ENCODE data around the gene TMEM114.
"Not testable (repeated sequence)": the region's sequence is repeated elsewhere in the genome, so short reads cannot be mapped to it uniquely, and the experiment has no call there.

Gene TMEM114

DNA sequence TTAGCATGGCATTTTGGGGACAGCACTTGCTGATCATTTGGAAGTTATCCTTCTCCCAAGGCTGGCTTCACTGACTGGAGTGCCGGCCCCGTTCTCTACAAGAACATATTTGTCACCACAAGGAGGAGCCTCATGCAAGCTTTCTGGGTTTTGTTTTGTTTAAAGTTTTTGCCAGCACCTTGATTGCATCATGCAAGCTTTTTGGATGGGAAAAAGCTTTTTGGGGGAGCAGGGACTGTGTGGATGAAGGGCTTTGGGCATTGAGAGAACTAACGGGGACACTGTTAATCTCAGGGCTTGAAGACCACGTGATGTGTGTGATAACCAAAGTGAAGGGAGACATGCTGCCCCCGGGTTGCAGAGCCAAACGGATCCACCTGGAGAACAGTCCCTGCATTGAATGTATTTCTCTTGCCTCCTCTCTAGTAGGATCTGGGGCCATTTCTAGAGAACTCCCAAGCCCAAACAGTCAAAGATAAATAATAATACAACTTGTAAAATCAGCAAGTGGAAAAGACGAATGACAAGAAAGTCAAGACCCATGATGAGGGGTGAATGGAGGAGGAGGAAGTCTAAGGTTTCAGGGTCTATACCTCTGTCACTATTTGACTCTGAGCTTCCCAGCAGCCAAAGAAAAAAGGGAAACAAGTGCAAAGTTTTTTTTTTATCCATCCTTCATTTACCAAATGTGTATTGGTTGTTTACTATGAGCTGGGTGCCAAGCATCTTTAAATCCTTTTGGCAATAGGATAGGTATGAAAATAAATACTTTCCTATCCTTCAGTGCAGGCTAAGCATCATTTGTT is 17.2 kb downstream of the TMEM114 start:
- peak in 1 of 2 experiments; percentile 47 for DNase-seq

DNA sequence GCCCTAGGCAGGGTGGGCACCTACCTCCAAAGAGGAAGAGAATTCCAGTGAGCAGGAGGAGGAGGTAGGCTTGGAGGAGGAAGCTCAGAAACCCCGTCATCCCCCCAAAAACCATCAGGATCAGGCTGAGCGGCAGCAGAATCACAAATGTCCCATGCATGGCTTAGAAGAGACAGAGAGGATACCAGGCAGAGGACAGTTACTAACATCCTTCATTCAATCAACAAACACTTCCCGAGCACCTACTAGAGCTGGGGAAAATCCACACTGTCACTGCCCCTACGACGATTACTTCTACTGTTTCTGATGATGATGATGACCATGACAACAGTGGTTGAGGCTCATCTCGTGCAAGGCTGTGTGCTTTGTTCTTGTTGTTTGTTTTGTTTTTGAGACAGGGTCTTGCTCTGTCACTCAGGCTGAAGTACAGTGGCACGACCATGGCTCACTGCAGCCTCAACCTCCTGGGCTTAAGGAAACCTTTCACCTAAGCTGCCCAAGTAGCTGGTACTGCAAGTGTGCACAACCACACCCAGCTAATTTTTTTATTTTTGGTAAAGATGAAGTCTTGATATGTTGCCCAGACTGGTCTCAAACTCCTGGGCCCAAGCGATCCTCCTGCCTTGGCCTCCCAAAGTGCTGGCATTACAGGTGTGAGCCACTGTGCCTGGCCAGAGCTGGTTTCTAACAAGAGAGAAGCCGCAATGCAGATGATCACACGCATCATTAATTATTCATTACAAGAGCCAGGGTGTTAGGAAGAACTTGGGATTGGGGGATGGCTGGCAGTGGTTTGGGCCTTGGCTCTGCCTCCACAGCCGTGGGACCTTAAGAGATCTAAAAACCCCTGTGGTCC is 18.0 kb downstream of the TMEM114 start:
- no peak for DNase-seq

DNA sequence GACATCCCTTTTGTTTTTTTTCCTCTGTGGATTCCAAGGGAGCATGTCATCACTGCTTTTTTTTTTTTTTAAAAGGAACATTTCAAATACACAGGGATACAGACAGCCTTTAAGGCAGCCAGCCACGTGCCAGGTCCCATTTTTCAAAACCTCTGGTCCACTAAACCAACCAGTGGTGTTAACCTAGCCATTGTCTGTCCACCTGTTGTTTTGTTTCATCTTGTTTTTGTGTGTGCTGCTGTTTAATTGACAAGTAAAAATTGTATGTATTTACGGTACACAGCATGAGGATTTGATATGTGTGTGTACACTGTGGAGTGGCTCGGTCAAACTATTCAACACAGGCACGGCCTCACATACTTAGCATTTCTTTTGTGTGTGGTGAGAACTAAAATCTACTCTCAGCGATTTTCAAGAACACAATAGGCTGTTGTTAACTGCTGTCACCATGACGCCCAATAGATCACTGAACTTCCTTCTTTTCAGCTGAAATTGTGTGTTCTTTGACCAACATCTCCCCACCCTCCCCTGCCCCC is 19.2 kb downstream of the TMEM114 start:
- DNase-seq: no peak

DNA sequence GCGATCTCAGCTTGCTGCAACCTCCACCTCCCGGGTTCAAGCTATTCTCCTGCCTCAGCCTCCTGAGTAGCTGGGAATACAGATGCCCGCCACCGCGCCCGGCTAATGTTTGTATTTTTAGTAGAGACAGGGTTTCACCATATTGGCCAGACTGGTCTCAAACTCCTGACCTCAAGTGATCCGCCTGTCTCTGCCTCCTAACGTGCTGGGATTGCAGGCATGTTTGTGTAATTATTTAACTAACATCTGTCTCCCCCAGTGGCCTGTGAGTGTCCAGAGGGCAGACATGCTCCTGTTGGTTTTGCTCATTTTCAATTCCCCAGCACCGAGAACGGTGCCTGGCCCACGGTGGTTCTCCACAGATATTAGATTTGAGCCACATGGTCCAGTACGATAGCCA is 19.9 kb downstream of the TMEM114 start:
- DNase-seq: not testable (repeated sequence)

DNA sequence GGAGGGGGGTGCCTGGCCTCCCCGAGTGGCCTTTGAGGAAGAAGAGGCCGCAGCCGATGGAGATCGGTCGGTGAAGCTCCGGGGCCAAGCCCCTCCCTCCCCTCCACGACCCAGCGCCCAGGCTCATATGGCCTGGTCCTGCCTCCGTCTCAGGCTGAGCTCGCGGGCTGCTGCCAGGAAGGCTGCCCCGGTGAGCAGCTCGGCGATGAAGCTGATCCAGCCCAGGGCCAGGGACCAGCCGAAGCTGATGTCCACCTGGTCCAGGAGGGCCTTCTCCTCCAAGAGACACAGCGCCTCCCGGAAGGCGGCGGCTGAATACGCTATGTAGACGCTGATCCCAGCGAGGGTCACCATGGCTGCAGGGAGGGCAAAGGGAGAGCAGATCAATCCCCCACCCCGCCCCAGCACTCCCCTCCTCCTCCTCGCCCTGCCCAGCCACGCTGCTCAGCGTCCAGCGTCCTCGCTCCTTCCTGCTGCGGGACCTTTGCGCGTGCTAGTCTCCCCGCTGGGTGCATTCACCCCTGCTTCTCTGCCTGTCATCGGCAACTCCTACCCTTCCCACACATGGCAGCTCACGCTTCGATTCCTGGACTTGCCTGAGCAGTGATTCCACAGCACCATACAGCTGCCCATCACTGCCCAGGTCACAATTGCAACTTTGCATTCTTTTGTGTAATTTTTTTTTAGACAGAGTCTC is 20.5 kb downstream of the TMEM114 start:
- no peak for DNase-seq

DNA sequence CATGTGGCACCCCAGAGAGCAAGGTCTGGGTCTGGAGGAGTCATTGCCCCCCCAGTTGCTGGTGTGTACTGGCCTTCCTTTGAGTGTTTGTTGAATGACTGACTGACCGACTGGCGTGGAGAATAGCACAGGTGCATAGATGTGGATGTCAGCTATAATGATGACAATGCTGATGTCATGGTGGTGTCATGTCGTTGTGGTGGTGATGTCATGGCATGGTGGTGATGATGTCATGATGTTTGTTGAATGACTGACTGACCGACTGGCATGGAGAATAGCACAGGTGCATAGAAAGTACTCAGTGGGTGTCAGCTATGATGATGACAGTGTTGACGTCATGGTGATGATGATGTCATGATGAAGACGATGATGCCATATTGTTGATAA is 22.1 kb downstream of the TMEM114 start:
- DNase-seq: no peak

DNA sequence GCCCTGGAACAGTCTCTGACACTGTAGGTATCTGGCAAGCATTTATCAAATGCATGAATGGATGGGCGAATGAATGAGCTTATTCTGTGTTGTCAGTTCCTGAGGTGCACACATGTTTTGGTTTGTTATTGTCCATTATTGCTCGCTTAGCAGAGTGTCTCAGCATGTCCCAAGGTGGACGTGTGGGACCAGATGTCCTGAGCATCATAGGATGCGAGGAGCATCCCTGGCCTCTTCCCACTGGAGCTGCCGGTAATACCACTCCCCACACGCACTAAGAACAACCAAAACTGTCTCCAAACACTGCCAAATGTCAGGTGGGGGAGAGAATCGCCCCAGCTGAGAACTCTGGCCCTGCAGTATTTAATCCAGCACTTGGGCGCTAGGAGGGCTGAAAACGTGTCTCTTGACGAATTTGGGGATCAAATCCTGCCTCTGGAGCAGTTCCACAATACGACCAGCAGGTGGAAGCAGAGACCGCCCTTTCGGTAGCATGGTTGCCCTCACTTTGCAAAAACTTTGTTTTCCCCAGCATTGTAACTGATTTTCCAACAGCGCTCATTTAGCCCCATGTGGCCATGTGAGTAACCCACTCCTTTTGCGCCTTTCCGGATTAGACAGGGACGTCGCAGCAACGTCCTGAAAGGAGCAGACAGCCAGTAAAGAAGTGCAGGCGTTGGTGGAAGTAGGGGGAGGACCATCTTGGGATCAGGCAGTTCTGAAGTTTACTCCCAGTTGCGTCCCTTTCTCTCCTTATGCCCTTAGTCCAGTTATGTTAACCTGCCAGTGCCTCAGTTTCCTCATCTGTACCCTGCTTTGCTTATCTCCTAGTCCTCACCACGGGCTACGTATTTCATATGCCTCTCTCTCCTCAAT is 22.7 kb downstream of the TMEM114 start:
- DNase-seq: peak; percentile 91 to 94

DNA sequence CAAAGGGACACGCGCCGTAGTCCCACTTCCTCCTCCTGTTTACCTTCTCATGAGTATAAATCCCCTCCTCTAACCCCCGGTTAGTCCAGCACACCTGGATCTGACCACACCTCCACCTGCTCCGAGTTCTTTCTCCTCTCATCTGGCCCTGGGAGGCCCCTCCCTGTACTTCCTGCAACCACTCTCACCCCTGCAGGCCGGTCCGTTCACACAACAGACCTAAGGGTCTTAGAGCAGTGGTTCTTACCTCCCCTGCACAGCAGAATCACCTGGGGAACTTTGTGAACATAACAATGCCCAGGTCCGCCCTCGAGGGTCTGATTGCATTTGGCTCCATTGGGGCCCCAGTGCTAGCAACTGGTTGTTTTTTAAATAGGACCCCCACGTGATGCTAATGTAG is 24.8 kb downstream of the TMEM114 start:
- no peak for DNase-seq

DNA sequence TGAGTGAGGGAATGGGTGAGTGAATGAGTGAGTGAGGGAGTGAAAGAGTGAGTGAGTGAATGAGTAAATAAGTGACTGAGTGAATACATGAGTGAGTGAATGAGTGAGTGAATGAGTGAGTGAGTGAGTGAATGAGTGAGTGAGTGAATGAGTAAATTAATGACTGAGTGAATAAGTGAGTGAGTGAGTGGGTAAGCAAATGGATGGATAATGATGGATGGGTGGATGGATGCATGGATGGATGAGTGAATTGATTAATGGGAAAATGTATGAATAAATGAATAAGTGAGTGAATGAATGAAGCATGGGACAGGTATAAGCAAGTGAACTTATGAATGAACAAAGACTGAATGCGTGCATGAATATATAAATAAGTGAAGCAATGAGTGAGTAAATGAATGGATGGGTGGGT is 25.4 kb downstream of the TMEM114 start:
- DNase-seq: no peak

DNA sequence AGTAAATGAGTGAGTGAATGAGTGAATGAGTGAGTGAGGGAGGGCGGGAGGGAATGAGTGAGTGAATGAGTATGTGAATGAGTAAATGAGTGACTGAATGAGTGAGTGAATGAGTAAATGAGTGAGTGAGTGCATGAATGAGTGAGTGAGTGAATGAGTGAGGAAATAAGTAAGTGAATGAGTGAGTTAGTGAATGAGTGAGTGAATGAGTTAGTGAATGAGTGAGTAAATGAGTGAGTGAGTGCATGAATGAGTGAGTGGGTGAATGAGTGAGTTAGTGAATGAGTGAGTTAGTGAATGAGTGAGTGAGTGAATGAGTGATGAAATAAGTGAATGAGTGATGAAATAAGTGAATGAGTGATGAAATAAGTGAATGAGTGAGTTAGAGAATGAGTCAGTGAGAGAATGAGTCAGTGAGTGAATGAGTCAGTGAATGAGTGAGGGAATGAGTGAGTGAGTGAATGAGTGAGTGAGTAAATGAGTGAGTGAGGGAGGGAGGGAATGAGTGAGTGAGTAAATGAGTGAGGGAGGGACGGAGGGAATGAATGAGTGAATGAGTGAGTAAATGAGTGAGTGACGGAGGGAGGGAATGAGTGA is 26.3 kb downstream of the TMEM114 start:
- DNase-seq: not testable (repeated sequence)

DNA sequence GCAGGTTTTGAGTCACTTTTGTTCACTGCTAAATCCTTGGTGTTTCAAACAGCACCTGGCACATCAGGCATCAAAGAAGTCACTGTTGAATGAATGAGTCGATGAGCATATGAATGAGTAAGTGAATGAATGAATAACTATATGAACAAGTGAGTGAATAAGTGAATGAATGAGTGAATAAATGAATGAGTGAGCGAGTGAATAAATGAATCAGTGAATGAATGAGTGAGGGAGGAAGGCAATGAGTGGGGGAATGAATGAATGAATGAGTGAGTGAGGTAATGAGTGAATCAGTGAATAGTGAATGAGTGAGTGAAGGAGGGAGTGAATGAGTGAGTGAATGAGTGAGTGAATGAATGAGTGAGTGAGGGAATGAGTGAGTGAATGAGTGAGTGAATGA is 28.8 kb downstream of the TMEM114 start:
- DNase-seq: no peak

DNA sequence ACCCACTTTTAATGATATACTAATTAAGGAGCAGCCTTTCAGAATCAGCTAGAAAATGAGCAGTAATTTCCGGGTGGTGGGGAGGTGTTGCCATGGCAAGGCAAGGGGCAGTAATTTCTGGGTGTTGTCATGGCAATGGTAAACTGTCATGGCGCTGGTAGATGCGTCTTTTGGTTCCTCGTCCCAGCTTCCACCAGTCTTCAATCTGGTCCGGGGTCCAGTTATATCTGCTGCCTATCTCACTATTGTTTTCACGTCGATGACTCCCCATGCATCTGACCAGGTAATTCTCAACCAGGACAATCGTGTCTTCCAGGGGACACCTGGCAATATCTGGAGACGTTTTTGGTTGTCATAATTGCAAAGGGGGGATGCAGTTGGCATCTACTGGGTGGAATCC is 34.9 kb downstream of the TMEM114 start:
- DNase-seq: no peak

DNA sequence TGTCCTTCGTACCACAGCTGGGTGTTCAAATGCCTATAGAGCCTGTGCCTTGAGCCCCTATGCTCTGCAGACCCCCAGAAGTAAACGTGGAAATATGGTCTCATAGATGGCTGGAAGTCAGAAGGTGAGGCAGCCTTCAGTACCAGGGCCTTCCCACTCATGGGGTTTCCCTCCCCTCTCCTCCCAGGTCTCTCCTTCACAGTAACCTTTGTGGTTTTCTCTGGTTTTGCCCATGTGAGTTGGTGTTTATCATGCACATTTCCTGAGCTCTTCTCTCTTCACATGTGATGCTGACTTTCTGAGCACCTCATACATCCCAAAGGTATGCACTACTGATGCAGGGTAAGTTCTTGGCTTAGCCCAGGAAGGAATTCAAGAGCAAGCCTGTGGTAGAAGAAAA is 35.4 kb downstream of the TMEM114 start:
- no peak for DNase-seq

DNA sequence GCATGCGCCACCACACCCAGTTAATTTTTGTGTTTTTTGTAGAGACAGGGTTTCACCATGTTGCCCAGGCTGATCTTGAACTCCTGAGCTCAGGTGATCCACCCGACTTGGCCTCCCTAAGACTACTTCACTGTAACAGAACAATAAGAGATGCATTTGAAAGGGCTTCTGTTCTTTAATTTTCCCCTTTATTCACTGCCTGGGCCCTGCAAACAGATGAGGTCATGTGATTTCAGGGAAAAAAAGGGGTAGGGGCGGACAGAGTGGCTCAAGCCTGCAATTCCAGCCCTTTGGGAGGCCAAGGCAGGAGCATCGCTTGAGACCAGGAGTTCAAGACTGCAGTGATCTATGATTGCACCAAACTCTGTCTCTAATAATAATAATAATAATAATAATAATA is 36.3 kb downstream of the TMEM114 start:
- DNase-seq: no peak

DNA sequence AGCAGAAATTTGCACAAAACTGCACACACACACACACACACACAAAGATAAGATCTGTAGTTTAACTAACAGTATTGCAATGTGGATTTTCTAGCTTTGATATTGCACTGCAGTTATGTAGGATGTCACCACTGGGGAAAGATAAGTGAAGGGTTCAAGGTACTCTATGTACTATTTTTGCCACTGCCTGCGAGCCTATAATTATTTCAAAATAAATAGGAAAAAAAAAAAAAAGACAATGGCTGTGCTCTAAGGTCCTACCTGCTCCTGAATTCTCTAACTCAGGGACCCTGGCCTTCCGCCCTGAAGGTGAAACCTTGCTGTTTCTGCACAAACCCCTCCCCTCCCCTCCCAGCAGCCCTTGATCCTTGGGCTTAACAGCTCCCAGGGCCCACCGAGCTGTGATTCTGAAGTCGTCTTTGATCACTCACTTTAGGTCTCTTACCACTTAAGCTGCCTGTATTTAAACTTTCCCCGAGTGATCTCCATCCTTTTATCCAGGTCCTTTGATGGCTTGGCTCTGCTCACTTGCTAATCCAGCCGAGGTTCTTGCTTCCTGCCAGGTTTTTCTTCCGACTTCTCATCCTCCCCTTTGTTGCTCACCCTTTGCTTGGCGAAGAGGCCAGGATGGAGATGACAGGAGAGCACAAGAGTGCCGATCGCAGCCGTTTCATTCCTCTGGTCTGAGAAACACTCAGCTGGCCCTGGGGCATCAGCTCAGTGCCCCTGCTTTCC is 37.7 kb downstream of the TMEM114 start:
- no peak for DNase-seq

DNA sequence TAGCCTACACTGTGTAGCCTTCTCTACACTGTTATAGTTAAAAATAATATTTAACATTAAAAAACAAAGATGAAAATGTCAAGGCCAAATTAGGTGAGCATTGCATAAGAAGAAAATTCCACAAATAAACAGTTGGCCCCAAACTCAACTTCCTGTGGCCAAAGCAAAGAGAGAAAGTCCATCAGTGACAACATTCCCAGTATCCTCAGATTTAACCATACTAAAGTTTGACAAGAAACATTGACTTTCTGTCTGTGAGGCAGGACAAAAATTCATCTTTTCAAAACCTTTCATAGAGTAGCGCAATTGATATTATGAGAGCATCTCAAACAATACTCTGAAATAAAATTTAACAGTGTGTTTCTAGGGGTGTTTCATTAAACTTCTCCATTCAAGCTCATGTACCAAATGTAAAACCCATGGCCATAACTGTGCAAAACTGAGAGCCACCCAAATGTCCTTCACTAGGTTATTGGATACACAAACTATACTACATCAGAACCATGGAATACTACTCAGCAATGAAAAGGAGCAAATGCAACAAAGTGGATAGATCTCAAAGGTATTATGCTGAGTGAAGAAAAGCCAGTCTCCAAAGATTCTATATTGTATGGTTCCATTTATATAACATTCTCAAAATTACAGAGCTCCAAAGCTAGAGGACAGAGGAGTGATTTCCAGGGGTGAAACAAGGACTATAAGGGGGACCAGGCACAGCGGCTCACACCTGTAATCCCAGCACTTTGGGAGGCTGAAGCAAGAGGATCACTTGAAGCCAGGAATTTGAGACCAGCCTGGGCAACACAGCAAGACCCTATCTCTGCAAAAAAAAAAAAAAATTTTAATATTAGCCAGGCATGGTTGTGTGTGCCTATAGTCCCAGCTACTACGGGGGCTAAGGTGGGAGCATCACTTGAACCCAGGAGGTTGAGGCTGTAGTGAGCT is 38.7 kb downstream of the TMEM114 start:
- DNase-seq: no peak

DNA sequence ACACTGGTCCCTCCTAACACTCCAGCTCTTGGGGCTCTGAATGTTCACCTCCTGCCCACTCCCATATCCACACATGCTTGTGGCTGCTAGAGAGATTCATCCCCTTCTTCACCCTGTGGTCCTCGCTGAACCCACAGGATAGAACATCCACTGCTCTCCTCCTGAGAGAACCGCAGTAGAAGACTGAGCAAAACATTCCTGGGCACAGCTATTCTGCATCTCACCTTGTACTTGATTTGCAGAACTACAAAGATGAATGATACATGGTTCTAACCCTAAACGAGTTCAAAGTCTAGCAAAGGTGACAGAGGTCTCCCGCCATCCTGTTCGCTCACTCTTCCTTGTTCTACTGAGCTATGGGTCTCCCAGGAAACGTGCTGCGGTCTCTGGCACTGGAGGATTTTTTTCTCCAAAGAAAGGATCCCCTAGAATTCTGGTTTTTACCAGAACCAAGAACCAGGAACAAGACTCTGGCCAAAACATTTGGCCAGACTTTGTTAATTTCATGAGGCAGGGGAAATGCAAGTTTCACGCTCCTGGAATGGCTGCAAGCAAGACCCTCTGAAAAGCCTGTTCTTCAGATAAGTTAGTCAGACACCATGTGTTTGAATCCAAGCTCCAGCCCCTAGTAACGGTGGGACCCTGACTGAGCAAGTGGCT is 39.5 kb downstream of the TMEM114 start:
- no peak for DNase-seq

DNA sequence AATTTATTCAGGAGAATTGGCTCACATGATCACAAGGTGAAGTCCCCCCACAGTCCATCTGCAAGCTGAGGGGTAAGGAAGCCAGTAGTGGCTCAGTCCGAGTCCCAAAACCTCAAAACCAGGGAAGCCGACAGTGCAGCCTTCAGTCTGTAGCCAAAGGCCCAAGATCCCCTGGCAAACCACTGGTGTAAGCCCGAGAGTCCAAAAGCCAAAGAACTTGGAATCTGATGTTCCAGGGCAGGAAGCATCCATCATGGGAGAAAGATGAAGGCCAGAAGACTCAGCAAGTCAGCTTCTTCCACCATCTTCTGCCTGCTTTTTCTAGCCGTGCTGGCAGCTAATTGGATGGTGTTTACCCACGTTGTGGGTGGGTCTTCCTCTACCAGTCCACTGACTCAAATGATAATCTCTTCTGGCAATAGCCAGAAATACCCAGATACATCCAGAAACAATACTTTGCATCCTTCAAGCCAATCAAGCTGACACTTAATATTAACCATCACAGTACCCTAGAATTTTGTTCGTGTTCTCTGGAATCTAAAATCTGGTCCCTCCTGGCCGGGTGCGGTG is 40.4 kb downstream of the TMEM114 start:
- DNase-seq: no peak

DNA sequence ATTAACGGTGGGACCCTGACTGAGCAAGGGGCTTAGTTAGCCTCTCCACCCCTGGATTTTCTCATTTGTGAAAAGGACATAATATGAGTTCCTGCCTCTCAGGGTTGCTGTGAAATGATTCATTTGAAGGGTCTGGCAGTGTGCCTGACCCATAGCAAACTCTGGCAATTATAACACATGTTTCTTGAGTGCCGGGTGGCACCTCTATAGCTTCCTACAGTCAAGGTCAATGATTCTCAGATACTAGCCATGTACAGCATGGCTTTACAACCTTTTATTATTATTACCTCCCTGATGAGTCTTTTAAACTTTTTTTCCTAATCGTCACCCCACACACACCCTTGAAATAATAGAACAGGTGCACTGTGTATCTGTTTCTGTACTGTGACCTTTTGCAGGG is 42.1 kb downstream of the TMEM114 start:
- no peak for DNase-seq
